ENCODE measurements around the gene NTM. TPM values are rescaled to one million over a fixed set of nuclear protein-coding genes. Genes with fewer than 3 reads are reported as not detected.

NTM gene
- total and polyA plus RNA-seq, 2 experiments from 2014 or later: 25.9 to 49.0 TPM

GRCh38 chr11:131883332-131883731 lies 512.9 kb downstream of the NTM start:
- no peaks in the 10 kb centered on the region for H3K9me2 ChIP-seq (ENCODE audit: insufficient read depth)
- no peak overlapping the region for H3K9ac ChIP-seq
- no peaks in the 10 kb centered on the region for H3K79me2 ChIP-seq (ENCODE audit: insufficient read depth)
- in situ Hi-C loops (cut with MboI): no loop called here
- no peaks in the 10 kb centered on the region for H3K36me3 ChIP-seq (ENCODE audit: low read depth)
- 76 to 80% methylated on average over 6 of the region's 6 CpGs for WGBS, 2 experiments (ENCODE audit: low coverage in 1 of 2, low lambda C conversion rate in 2 of 2, missing lambda C conversion rate in 2 of 2)
- no peak for DNase-seq
- no peak for TF ChIP-seq EZH2phosphoT487 (IDR thresholded peaks at IDR 0.05; ENCODE audit: insufficient read depth, low read depth)
- no peak for TF ChIP-seq EZH2 (IDR thresholded peaks at IDR 0.05; ENCODE audit: insufficient read depth, poor library complexity, severe bottlenecking)
- peaks cover 8% of the 10 kb centered on the region for H3K4me1 ChIP-seq (ENCODE audit: insufficient read depth)
- no peak overlapping the region for H3K4me2 ChIP-seq (ENCODE audit: unreplicated experiment)
- H3K9me3 ChIP-seq (ENCODE audit: low read depth): no peaks in the 10 kb centered on the region
- no peak overlapping the region for H3K27ac ChIP-seq
- H3F3A ChIP-seq (ENCODE audit: insufficient read depth): peaks cover 8% of the 10 kb centered on the region; the same call in 1 of the 2 replicates
- H2AFZ ChIP-seq: no peak overlapping the region
- H3K4me3 ChIP-seq: no peak overlapping the region
- no peaks in the 10 kb centered on the region for H4K20me1 ChIP-seq (ENCODE audit: insufficient read depth)
- no peaks in the 10 kb centered on the region for H3K27me3 ChIP-seq (replicated peaks; ENCODE audit: insufficient read depth)

GRCh38 chr11:131884461-131885073 lies 514.2 kb downstream of the NTM start:
- WGBS, 2 experiments (ENCODE audit: low coverage in 1 of 2, low lambda C conversion rate in 2 of 2, missing lambda C conversion rate in 2 of 2): 92% methylated on average over 8 of the region's 8 CpGs
- Histone ChIP-seq H3F3A (ENCODE audit: insufficient read depth) (peaks cover 15% of the 10 kb centered on the region), H3K27ac (no peak overlapping the region), H3K9me2 (ENCODE audit: insufficient read depth) (no peaks in the 10 kb centered on the region), H3K9me3 (ENCODE audit: low read depth) (no peaks in the 10 kb centered on the region), H3K79me2 (ENCODE audit: insufficient read depth) (no peaks in the 10 kb centered on the region), H3K9ac (no peak overlapping the region), H3K4me1 (ENCODE audit: insufficient read depth) (peaks cover 20% of the 10 kb centered on the region), H4K20me1 (ENCODE audit: insufficient read depth) (no peaks in the 10 kb centered on the region), H3K4me2 (ENCODE audit: unreplicated experiment) (no peak overlapping the region), H3K4me3 (no peak overlapping the region), H2AFZ (no peak overlapping the region), H3K27me3 (replicated peaks; ENCODE audit: insufficient read depth) (no peaks in the 10 kb centered on the region), H3K36me3 (ENCODE audit: low read depth) (no peaks in the 10 kb centered on the region)
- TF ChIP-seq EZH2phosphoT487 (IDR thresholded peaks at IDR 0.05; ENCODE audit: insufficient read depth, low read depth) (no peak), EZH2 (IDR thresholded peaks at IDR 0.05; ENCODE audit: insufficient read depth, poor library complexity, severe bottlenecking) (no peak)
- no peak for DNase-seq
- in situ Hi-C loops (cut with MboI): no loop called here

GRCh38 chr11:131885431-131885830 lies 515.0 kb downstream of the NTM start:
- Histone ChIP-seq H3K79me2 (ENCODE audit: insufficient read depth) (no peaks in the 10 kb centered on the region), H3K4me2 (ENCODE audit: unreplicated experiment) (no peak overlapping the region), H3F3A (ENCODE audit: insufficient read depth) (peaks cover 19% of the 10 kb centered on the region), H3K9ac (no peak overlapping the region), H3K9me2 (ENCODE audit: insufficient read depth) (no peaks in the 10 kb centered on the region), H3K4me1 (ENCODE audit: insufficient read depth) (peaks cover 28% of the 10 kb centered on the region), H3K27me3 (replicated peaks; ENCODE audit: insufficient read depth) (no peaks in the 10 kb centered on the region), H3K27ac (no peak overlapping the region), H3K9me3 (ENCODE audit: low read depth) (no peaks in the 10 kb centered on the region), H3K36me3 (ENCODE audit: low read depth) (no peaks in the 10 kb centered on the region), H2AFZ (no peak overlapping the region), H3K4me3 (no peak overlapping the region), H4K20me1 (ENCODE audit: insufficient read depth) (no peaks in the 10 kb centered on the region)
- TF ChIP-seq EZH2 (IDR thresholded peaks at IDR 0.05; ENCODE audit: insufficient read depth, poor library complexity, severe bottlenecking) (no peak), EZH2phosphoT487 (IDR thresholded peaks at IDR 0.05; ENCODE audit: insufficient read depth, low read depth) (no peak)
- WGBS, 2 experiments (ENCODE audit: low coverage in 1 of 2, low lambda C conversion rate in 2 of 2, missing lambda C conversion rate in 2 of 2): 89 to 95% methylated on average over 7 of the region's 7 CpGs
- in situ Hi-C loops (cut with MboI): no loop called here
- no peak for DNase-seq

GRCh38 chr11:131886201-131886600 lies 515.8 kb downstream of the NTM start:
- Histone ChIP-seq H3K4me1 (ENCODE audit: insufficient read depth) (peaks cover 28% of the 10 kb centered on the region), H3K4me3 (no peak overlapping the region), H3K9me3 (ENCODE audit: low read depth) (no peaks in the 10 kb centered on the region), H2AFZ (no peak overlapping the region), H4K20me1 (ENCODE audit: insufficient read depth) (no peaks in the 10 kb centered on the region), H3K27ac (no peak overlapping the region), H3K9ac (no peak overlapping the region), H3F3A (ENCODE audit: insufficient read depth) (peaks cover 19% of the 10 kb centered on the region), H3K27me3 (replicated peaks; ENCODE audit: insufficient read depth) (no peaks in the 10 kb centered on the region), H3K4me2 (ENCODE audit: unreplicated experiment) (no peak overlapping the region), H3K36me3 (ENCODE audit: low read depth) (no peaks in the 10 kb centered on the region), H3K79me2 (ENCODE audit: insufficient read depth) (no peaks in the 10 kb centered on the region), H3K9me2 (ENCODE audit: insufficient read depth) (no peaks in the 10 kb centered on the region)
- in situ Hi-C loops (cut with MboI): no loop called here
- 95 to 96% methylated on average over 3 of the region's 3 CpGs for WGBS, 2 experiments (ENCODE audit: low coverage in 1 of 2, low lambda C conversion rate in 2 of 2, missing lambda C conversion rate in 2 of 2)
- TF ChIP-seq EZH2phosphoT487 (IDR thresholded peaks at IDR 0.05; ENCODE audit: insufficient read depth, low read depth): no peak
- no peak for TF ChIP-seq EZH2 (IDR thresholded peaks at IDR 0.05; ENCODE audit: insufficient read depth, poor library complexity, severe bottlenecking)
- no peak for DNase-seq

All from GM23248 (cell line).